SK-N-SH (cell line): Measurements from ENCODE around the gene PLEKHM3. TPM values are rescaled to one million over a fixed set of nuclear protein-coding genes. Genes with fewer than 3 reads are reported as not detected.

ENCODE experiments used
- CTCF ChIA-PET: fragments of 300-600, 350-600 bp; formaldehyde crosslinking; extraction: SDS; loops from one replicate; lab custom pipeline; 2021; lab: Yijun Ruan, JAX
- POLR2A ChIA-PET: fragments of 350-600 bp; sonication (Branson Sonifier 250); formaldehyde crosslinking; extraction: SDS; loops from one replicate; lab custom pipeline; 2020; ENCODE audit warnings: antibody characterized with exemption, inconsistent platforms; lab: Yijun Ruan, JAX
- DNase-seq: peaks from one replicate; pipeline ENCODE4 v3.0.0; 2012
- H2AFZ ChIP-seq: fragments of 200-600 bp; sonication (generic); 2 replicates; pipeline ENCODE4 v1.8.1; 2016; ENCODE audit warnings: antibody characterized with exemption, mild to moderate bottlenecking, low read depth
- H3F3A ChIP-seq: fragments of 200-600 bp; sonication (generic); replicated peaks from 2 replicates; pipeline ENCODE3; 2016; ENCODE audit warnings: antibody characterized with exemption, mild to moderate bottlenecking; ENCODE audit not compliant: insufficient read depth
- H3K27ac ChIP-seq, 2 experiments: fragments of 200-500 bp in 1 of 2; fragments of 200-600 bp in 1 of 2; sonication (Bioruptor generic) in 1 of 2; sonication (generic), shearing (Covaris generic) in 1 of 2; 2 replicates each; pipeline versions ENCODE4 v1.5.1 to v1.6.1; 2014 to 2016; ENCODE audit warnings: low read depth in 2 of 2, inconsistent platforms in 1 of 2, low read length in 1 of 2, mild to moderate bottlenecking in 1 of 2, mixed read lengths in 1 of 2
- H3K27me3 ChIP-seq: fragments of 200-600 bp; sonication (generic), shearing (Covaris generic); 2 replicates; pipeline ENCODE4 v1.6.1; 2016; ENCODE audit warnings: mixed run types; ENCODE audit not compliant: insufficient read depth
- H3K36me3 ChIP-seq, 2 experiments: fragments of 200-500 bp in 1 of 2; fragments of 200-600 bp in 1 of 2; sonication (Bioruptor generic) in 1 of 2; sonication (generic) in 1 of 2; replicated peaks in 1 of 2; 2 replicates each; pipeline versions ENCODE3 to v1.5.1; 2014 to 2016; ENCODE audit warnings: low read length in 1 of 2, mild to moderate bottlenecking in 1 of 2; ENCODE audit not compliant: insufficient read depth in 2 of 2, control insufficient read depth in 1 of 2
- H3K4me1 ChIP-seq, 2 experiments: fragments of 200-500 bp in 1 of 2; fragments of 200-600 bp in 1 of 2; sonication (Bioruptor generic) in 1 of 2; sonication (generic), shearing (Covaris generic) in 1 of 2; 2 replicates each; pipeline versions ENCODE4 v1.5.1 to v1.6.1; 2014 to 2016; ENCODE audit warnings: low read depth in 1 of 2, low read length in 1 of 2, mixed run types in 1 of 2; ENCODE audit not compliant: insufficient read depth in 2 of 2, control insufficient read depth in 1 of 2
- H3K4me2 ChIP-seq: fragments of 200-600 bp; sonication (generic), shearing (Covaris generic); 2 replicates; pipeline ENCODE4 v1.6.1; 2017; ENCODE audit warnings: mixed run types
- H3K4me3 ChIP-seq, 2 experiments: fragments of 200-500 bp in 1 of 2; fragments of 200-600 bp in 1 of 2; sonication (Bioruptor generic) in 1 of 2; sonication (generic), shearing (Covaris generic) in 1 of 2; 2 replicates each; pipeline versions ENCODE4 v1.5.1 to v1.8.1; 2014 to 2016; ENCODE audit warnings: low read depth in 2 of 2, inconsistent platforms in 1 of 2, low read length in 1 of 2, mild to moderate bottlenecking in 1 of 2, mixed read lengths in 1 of 2, moderate library complexity in 1 of 2
- H3K79me2 ChIP-seq: fragments of 200-600 bp; sonication (generic); 2 replicates; pipeline ENCODE4 v1.8.1; 2017; ENCODE audit warnings: mild to moderate bottlenecking; ENCODE audit not compliant: insufficient read depth
- H3K9ac ChIP-seq: fragments of 200-600 bp; sonication (generic); 2 replicates; pipeline ENCODE4 v1.6.1; 2017; ENCODE audit warnings: mixed run types
- H3K9me2 ChIP-seq: fragments of 200-600 bp; sonication (generic); 2 replicates; pipeline ENCODE4 v1.6.1; 2017; ENCODE audit warnings: mixed run types
- H3K9me3 ChIP-seq: fragments of 200-600 bp; sonication (generic); 2 replicates; pipeline ENCODE4 v1.6.1; 2017; ENCODE audit warnings: mixed run types, mild to moderate bottlenecking, moderate library complexity
- H4K20me1 ChIP-seq: fragments of 200-600 bp; sonication (generic); 2 replicates; pipeline ENCODE4 v1.6.1; 2017; ENCODE audit warnings: mild to moderate bottlenecking, mixed run types; ENCODE audit not compliant: insufficient read depth
- ELF1 ChIP-seq: IDR thresholded peaks from 2 replicates; pipeline ENCODE4 v1.4.0; 2012
- EP300 ChIP-seq, 2 experiments: IDR thresholded peaks; 2 replicates each; pipeline versions ENCODE4 v1.4.0 to v1.6.1; 2012; ENCODE audit warnings: borderline replicate concordance in 1 of 2, low read depth in 1 of 2, low read length in 1 of 2
- GABPA ChIP-seq: IDR thresholded peaks from 2 replicates; pipeline ENCODE4 v1.4.0; 2012; ENCODE audit warnings: low read depth, mild to moderate bottlenecking
- JUND ChIP-seq: IDR thresholded peaks from 2 replicates; pipeline ENCODE4 v1.4.0; 2012
- MEF2A ChIP-seq: IDR thresholded peaks from 2 replicates; pipeline ENCODE4 v1.4.0; 2012; ENCODE audit warnings: low read depth, borderline replicate concordance
- MXI1 ChIP-seq: IDR thresholded peaks from 2 replicates; pipeline ENCODE4 v1.6.1; 2012; ENCODE audit warnings: mild to moderate bottlenecking, low read depth, low read length, improper control_type of control experiment
- NFIC ChIP-seq: IDR thresholded peaks from 2 replicates; pipeline ENCODE4 v1.4.0; 2012; ENCODE audit warnings: borderline replicate concordance
- POLR2AphosphoS5 ChIP-seq: IDR thresholded peaks from 2 replicates; pipeline ENCODE4 v1.6.1; 2012; ENCODE audit warnings: low read depth, low read length
- RXRA ChIP-seq: IDR thresholded peaks from 2 replicates; pipeline ENCODE4 v1.4.0; 2012; ENCODE audit warnings: low read depth, mild to moderate bottlenecking, borderline replicate concordance
- TCF12 ChIP-seq: IDR thresholded peaks from 2 replicates; pipeline ENCODE4 v1.4.0; 2012
- TEAD4 ChIP-seq: IDR thresholded peaks from 2 replicates; pipeline ENCODE4 v1.4.0; 2012; ENCODE audit warnings: mild to moderate bottlenecking, borderline replicate concordance; ENCODE audit not compliant: insufficient read depth
- WGBS: methylation state at CpG from one replicate; pipeline ENCODE4 v1.1.6; 2017; ENCODE audit warnings: low lambda C conversion rate; 5-methylcytosine and 5-hydroxymethylcytosine counted together
- polyA plus RNA-seq, 3 experiments: library from polyadenylated mRNA; depleted of rRNA; stranded (reverse); fragments of >200 nt; gene quantifications; 2 replicates each; pipeline ENCODE4 v1.2.3, GENCODE V29; 2012
- TF ChIP-seq, protein P1 (sequence below): fragments of 150-350 bp; IDR thresholded peaks from 2 replicates; pipeline ENCODE4 v1.6.1; 2017; ENCODE audit warnings: antibody characterized with exemption, low read length, low read depth, borderline replicate concordance
- TF ChIP-seq, protein P2 (sequence below): IDR thresholded peaks from 2 replicates; pipeline ENCODE4 v1.4.0; 2012; ENCODE audit warnings: low read depth, borderline replicate concordance
- TF ChIP-seq, protein P3 (sequence below): fragments of 150-350 bp; IDR thresholded peaks from 2 replicates; pipeline ENCODE4 v1.6.1; 2016; ENCODE audit warnings: mild to moderate bottlenecking, low read depth, low read length

The PLEKHM3 gene
- polyA plus RNA-seq, 1 of the 3 experiments (the other 2 are of a cell fraction) = 1.9 TPM

DNA sequence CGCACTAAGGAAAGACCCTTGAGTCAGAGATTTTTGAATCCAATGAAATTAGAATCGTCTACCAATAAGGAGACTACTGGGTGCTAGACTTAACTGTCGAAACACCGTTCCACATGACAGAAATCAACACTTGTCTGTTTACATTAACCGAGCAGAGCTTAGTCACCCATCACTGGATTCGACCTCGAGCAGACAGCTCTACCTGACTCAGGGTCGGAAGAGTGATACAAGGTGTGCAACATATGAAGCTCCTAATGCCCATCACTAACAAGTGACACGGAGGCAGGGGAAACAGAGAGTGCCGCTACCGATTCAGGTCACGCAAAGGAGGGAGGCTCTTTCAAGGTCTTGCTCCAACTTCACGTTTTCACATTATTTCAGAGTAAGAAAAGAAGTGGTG is 201.5 kb downstream of the PLEKHM3 start:
- no peak for DNase-seq
- Histone ChIP-seq H3K4me1 (peaks cover 0 to 15% of the 10 kb centered on the region in 2 experiments; a peak in 1 of 4 replicates), H3K27me3 (no peaks in the 10 kb centered on the region), H3K4me3 (no peak overlapping the region), H4K20me1 (no peaks in the 10 kb centered on the region), H3K79me2 (no peaks in the 10 kb centered on the region)
- CTCF ChIA-PET = interaction anchor here (0.8 kb wide), 2 partner anchors 13 to 79 kb away, joined by 3 read pairs; no protein-coding TSS in a partner anchor
- POLR2A ChIA-PET = no interaction called here
- no peak for TF ChIP-seq TEAD4
- TF ChIP-seq MEF2A = no peak
- no peak for TF ChIP-seq JUND
- TF ChIP-seq, protein P1, sequence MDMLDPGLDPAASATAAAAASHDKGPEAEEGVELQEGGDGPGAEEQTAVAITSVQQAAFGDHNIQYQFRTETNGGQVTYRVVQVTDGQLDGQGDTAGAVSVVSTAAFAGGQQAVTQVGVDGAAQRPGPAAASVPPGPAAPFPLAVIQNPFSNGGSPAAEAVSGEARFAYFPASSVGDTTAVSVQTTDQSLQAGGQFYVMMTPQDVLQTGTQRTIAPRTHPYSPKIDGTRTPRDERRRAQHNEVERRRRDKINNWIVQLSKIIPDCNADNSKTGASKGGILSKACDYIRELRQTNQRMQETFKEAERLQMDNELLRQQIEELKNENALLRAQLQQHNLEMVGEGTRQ = no peak
- no peak for TF ChIP-seq POLR2AphosphoS5
- TF ChIP-seq, protein P2, sequence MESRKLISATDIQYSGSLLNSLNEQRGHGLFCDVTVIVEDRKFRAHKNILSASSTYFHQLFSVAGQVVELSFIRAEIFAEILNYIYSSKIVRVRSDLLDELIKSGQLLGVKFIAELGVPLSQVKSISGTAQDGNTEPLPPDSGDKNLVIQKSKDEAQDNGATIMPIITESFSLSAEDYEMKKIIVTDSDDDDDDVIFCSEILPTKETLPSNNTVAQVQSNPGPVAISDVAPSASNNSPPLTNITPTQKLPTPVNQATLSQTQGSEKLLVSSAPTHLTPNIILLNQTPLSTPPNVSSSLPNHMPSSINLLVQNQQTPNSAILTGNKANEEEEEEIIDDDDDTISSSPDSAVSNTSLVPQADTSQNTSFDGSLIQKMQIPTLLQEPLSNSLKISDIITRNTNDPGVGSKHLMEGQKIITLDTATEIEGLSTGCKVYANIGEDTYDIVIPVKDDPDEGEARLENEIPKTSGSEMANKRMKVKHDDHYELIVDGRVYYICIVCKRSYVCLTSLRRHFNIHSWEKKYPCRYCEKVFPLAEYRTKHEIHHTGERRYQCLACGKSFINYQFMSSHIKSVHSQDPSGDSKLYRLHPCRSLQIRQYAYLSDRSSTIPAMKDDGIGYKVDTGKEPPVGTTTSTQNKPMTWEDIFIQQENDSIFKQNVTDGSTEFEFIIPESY = no peak
- TF ChIP-seq, all 33 proteins: peak for 0
- Histone ChIP-seq H3F3A (no peaks in the 10 kb centered on the region), H3K9ac (no peak overlapping the region), H3K4me2 (no peak overlapping the region), H3K9me3 (no peaks in the 10 kb centered on the region), H3K36me3 (peaks cover 0 to 3% of the 10 kb centered on the region in 2 experiments), H3K27ac (no peak overlapping the region), H3K9me2 (no peaks in the 10 kb centered on the region), H2AFZ (no peak overlapping the region)
- 86% methylated on average over 13 of the region's 13 CpGs for WGBS

DNA sequence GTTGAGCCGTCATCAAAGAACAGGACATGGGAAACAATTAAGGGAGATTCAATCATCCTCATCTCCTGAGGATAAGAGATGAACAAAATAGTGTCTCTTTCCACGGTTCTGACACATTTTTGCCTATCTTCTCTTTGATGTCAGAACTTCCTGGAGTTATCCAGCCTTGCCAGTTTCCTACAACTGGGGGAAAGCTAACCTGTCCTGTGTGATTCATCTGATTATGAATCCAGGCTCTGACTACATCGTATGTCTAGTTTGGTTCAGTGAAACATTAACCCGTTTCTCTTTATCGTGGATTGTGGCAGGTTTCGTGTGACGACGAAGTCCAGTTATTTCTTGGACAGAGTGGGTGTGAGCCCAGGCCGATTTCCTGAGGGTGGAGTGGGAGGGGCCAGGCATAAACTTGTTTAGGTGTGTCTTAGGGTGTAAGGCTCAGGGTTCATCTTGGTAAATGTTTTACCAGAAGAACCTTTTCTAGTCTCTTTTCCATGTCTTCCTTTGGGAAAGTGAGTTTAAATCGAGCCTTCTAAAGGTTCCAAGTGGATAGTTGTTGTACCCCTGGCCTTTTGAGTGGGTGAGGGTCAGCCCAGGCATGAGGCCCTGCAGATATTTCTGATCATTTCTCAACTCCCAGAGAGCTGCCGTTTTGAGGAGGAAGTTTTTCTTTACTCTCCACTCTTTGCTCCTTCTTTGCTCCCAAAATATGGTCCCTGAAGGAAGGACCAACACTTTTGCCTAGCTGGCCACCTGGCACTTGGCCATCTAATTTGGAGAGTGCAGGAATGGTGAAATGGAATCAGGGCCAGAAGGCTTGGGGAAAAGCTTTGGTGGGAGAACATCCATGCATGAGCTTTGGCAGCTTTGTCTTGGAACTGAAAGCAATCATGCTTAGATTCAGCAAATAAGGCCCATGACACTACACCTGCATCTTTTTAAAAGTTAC is 205.2 kb downstream of the PLEKHM3 start:
- Histone ChIP-seq H3K27me3 (no peaks in the 10 kb centered on the region), H3K4me2 (no peak overlapping the region), H3K27ac (no peak overlapping the region), H3K4me3 (no peak overlapping the region), H4K20me1 (no peaks in the 10 kb centered on the region), H3K9me3 (no peaks in the 10 kb centered on the region), H3K4me1 (peaks cover 0 to 3% of the 10 kb centered on the region in 2 experiments; a peak in 1 of 4 replicates), H3K9ac (no peak overlapping the region), H3F3A (no peaks in the 10 kb centered on the region), H3K9me2 (no peaks in the 10 kb centered on the region), H3K36me3 (peaks cover 0 to 3% of the 10 kb centered on the region in 2 experiments), H3K79me2 (no peaks in the 10 kb centered on the region), H2AFZ (no peak overlapping the region)
- DNase-seq = no peak
- WGBS = 71% methylated on average over 11 of the region's 11 CpGs
- TF ChIP-seq TCF12 (no peak), NFIC (no peak), MXI1 (no peak), GABPA (no peak), RXRA (no peak), ELF1 (no peak), MEF2A (no peak), EP300 (IDR thresholded peaks at IDR 0.05; ENCODE audit: borderline replicate concordance in 1 of 2, low read depth in 1 of 2, low read length in 1 of 2) (no peak)
- TF ChIP-seq, protein P3, sequence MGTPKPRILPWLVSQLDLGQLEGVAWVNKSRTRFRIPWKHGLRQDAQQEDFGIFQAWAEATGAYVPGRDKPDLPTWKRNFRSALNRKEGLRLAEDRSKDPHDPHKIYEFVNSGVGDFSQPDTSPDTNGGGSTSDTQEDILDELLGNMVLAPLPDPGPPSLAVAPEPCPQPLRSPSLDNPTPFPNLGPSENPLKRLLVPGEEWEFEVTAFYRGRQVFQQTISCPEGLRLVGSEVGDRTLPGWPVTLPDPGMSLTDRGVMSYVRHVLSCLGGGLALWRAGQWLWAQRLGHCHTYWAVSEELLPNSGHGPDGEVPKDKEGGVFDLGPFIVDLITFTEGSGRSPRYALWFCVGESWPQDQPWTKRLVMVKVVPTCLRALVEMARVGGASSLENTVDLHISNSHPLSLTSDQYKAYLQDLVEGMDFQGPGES = no peak
- ChIA-PET CTCF (interaction anchor here (1.6 kb wide), 1 partner anchor 74 kb away, joined by 4 read pairs; no protein-coding TSS in a partner anchor), POLR2A (no interaction called here)
